GM13977 (cell line): ENCODE data around the gene DHRS7.

Experiments
- DNase-seq: peaks from one replicate; pipeline ENCODE4 v3.0.0; 2012; ENCODE audit warnings: low spot score
- in situ Hi-C: fragments of 300-500 bp; cut with MboI; formaldehyde crosslinking; loops from one replicate; pipeline ENCODE4 v1.12.0; 2022; ENCODE audit warnings: low sequenced_read_pairs, low pct_unique_long_range_greater_than_20kb, mixed read lengths, inconsistent platforms; ENCODE audit not compliant: unreplicated experiment
- TF ChIP-seq, protein P1 (sequence below): IDR thresholded peaks from 2 replicates; pipeline ENCODE4 v1.5.1; 2012; ENCODE audit warnings: mild to moderate bottlenecking, control low read depth; ENCODE audit not compliant: insufficient read depth; ENCODE audit errors: extremely low read depth, missing control alignments

The DHRS7 gene

DNA sequence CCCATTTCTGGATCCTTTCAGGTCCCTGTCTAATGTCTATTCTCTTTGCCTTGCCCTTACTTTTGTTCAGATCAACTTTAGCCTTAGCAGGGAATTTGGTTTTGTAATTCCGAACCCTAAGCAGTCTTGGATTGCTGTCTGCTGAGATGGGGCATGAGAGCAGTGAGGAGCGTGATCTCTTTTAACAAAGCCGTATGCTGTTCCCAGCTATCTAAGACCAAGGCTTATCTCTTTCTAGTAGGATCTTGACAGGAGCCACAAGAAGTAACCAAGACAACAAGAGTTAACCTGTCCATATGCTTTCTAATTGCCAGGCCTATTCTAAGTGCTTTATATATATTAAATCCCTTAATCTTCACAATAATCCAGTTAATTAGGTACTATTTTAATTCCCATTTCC is 4.5 kb upstream of the DHRS7 start:
- TF ChIP-seq, protein P1, sequence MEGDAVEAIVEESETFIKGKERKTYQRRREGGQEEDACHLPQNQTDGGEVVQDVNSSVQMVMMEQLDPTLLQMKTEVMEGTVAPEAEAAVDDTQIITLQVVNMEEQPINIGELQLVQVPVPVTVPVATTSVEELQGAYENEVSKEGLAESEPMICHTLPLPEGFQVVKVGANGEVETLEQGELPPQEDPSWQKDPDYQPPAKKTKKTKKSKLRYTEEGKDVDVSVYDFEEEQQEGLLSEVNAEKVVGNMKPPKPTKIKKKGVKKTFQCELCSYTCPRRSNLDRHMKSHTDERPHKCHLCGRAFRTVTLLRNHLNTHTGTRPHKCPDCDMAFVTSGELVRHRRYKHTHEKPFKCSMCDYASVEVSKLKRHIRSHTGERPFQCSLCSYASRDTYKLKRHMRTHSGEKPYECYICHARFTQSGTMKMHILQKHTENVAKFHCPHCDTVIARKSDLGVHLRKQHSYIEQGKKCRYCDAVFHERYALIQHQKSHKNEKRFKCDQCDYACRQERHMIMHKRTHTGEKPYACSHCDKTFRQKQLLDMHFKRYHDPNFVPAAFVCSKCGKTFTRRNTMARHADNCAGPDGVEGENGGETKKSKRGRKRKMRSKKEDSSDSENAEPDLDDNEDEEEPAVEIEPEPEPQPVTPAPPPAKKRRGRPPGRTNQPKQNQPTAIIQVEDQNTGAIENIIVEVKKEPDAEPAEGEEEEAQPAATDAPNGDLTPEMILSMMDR: no peak
- in situ Hi-C loops: no loop called here
- no peak for DNase-seq

DNA sequence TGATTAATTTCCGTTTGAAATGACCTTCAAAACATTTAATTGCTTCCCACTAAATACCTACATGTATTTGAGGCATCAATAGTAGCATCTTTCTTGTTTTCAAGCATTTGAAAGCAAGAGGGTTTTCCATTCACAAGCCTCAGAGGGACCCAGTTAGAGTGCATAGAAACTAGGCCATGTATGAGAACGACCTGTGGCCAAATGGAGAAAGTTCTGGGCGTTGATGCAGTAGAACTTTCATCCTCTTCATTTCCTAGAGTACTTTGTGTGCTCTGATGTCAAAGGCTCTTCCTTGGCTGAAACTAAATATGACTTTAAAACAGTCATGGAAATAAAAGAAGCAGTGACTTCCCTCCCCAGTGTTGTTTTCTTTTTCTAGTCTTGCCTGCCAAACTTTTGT is 944 bp upstream of the DHRS7 start:
- no peak for DNase-seq
- in situ Hi-C loops: no loop called here
- TF ChIP-seq, protein P1: no peak

DNA sequence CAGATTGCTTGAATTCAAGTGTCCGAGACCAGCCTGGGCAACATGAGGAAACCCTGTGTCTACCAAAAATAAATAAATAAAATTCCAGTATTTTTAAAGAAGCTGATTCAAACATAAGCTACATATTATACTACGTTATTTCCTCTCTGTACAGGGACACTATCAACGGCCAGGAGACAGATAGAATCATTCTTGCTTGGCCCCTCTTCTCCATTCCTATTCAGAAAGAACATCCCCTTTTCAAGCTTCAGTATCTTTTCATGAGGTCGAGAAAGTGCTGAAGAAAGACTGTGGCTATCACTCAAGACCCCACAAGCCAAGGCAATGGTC is 314 bp upstream of the DHRS7 start:
- in situ Hi-C loops: no loop called here
- TF ChIP-seq, protein P1: no peak
- no peak for DNase-seq

DNA sequence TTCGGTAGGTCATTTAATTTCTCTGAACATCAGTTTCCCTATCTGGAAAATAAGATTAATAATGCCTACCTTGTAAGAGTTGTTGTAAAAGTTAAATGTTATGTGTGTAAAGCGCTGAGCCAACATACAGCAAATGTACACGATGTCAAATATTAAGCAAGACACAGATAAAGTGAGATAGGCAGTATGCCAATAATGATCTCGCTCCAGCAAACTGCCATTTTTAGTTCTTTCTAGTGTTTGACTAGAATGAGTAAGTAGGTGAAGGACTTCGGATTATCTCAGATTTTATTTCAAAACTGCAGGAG is 840 bp downstream of the DHRS7 start:
- in situ Hi-C loops: no loop called here
- no peak for DNase-seq
- TF ChIP-seq, protein P1: no peak

DNA sequence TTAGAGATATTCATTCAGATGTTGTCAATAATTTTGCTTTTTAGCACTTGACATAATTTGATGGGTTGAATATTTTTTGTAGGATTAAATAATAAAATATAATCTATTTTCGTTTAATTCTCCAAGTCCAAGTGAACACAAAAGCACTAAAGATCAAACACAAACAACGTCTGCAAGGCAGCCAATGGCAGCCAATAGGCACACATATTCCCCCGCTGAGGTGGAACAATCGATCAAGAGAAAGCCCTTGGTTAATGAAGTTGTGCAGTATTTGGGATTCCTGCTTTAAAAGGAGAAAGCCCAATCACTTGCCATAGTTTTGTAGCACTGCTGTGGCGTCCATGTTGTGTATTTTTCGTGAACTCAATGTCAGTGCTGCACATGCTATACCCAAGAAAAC is 1.5 kb downstream of the DHRS7 start:
- in situ Hi-C loops: no loop called here
- DNase-seq: no peak
- TF ChIP-seq, protein P1: no peak

DNA sequence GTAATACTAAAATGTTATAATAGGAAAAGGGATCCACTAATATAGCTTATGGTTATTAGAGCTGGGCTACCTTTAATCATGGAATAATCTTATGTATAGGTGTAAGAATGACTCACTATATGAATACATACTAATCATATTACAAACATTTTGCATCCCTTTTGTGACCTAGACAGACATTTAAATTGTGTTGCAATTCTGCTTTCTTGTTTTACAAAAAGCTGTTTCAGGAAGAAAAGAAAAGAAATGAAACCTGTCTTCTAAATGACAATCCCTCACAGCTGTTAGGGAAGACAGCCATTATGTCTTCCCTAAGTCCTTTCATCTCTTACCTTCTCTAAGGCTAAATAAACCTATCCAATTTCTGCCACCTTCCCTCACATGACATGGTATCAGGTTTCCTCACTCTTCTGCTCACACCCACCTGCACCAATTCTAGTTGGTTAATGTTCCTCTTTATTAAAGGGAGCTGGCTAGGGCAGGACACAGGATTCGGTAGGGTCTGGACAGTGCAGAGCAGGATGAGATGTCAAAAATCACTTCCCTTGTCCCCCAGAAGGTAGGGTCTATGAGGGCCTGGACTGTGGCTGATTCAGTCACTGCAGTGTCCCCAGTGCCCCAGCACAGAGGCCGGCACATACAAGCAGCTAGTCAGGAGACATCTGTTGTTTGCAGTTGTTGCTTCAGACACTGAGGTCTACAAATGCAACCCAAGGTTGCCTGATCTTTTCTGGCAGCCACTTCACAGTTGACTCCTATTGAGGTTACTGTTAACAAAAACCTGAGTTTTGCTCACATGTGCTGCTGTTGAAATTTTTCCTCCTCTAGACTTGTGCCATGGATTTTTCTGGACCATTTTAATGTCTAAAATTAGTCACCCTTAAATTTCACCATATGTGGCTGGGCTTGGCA is 3.7 kb downstream of the DHRS7 start:
- TF ChIP-seq, protein P1: no peak
- in situ Hi-C loops: no loop called here
- no peak for DNase-seq
